HuH-7 (cell line): ENCODE measurements around the gene BLID.

Source experiments
- DNase-seq: peaks from one replicate; pipeline ENCODE4 v3.0.0; 2011; ENCODE audit warnings: low spot score

Gene BLID

GRCh38 chr11:122115524-122116379 is at the start of gene BLID:
Gene BLID (minus strand): TSS chr11:122116215. CDS start chr11:122115922, 293 bp downstream.
- DNase-seq = no peak

- DNase-seq = no peak
These were observed 47.2 kb upstream of the BLID start for GRCh38 chr11:122163053-122163819.

DNA sequence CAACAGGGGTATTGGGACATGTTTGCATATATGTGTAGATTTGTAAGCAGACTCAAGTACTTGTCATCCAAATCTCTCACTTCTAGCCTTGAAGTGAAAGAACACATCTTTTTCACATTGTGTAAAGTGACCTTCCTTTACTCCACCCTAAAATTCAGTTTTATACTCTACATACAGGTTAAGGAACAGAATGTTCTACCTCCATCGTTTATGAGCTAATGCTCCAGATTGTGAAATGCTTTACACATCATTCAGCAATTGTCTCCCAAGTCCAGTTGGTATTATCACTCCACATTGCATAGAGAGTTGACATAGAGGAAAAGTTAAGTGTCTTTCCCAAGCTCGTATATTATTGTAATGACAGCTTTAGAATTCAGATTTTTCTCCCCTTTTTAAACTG is 46.1 kb upstream of the BLID start:
- no peak for DNase-seq

GRCh38 chr11:122160841-122161590 is 45.0 kb upstream of the BLID start:
- no peak for DNase-seq

- DNase-seq = no peak
These were observed 43.8 kb upstream of the BLID start for GRCh38 chr11:122159861-122160260.

DNA sequence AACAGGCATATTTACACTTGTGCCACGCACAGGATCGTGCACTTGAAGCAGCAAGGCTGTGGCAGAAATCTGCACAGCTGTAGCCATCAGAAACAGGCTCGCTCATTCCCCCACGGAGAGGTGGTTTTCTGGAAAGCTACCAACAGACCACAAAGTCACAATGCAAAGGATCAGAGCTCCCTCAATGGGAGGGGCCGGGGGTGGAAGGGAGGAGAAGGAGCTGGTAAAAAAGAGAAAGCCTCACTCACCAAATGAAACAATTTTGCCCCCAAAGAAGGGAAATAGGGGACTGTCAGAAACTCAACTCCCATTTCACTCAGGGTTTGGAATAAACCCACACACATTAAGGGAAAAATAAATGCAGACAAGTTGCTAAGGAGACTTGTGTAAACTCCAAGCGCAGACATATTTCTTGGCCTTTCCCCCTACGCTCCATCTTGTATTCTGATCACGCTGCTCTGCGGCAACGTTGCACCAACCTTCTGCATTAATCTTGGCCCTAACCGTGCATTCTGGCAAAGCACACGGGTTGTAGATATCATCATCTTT is 43.2 kb upstream of the BLID start:
- no peak for DNase-seq

DNA sequence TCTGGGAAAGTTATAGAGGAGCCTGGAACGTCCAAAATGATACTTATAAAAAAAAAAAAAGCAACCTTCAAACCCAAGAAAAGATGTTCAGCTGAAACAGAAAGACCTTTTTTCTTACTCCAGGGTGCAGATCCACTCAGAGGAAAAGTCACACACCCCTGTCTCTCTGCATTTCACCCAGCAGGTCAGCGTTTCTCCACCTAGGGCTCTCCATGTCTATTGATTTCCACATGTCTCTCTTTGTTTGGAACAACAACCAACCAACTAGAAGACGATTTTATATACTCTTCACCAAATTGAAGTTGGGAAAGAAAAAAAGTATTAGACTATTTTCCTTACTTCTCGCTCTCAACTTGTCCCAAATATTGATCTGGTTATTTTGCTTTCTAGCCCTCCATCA is 42.2 kb upstream of the BLID start:
- DNase-seq = no peak

GRCh38 chr11:122157653-122158161 is 41.7 kb upstream of the BLID start:
- DNase-seq = no peak

DNA sequence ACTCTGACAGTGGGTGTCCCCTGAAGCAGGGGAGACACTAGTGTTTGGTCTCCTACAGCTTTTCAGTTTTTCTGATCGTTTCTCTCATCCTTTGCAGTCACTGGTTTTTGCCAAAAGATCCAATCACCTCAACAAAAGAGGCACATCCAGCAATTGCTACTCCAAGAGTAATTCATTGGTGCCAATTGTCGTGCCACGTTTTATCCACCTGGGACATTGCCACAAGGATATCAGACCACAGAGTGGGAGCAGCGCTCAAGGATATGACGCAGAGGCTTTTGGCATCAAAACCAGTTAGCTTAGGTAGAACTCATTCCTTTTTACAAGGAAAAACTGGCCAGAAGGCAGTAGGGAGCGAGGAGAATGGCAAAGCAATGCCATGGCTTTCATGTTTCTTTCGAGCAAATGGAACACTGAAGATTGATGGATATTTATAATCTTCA is 40.9 kb upstream of the BLID start:
- no peak for DNase-seq

GRCh38 chr11:122155765-122156527 is 39.9 kb upstream of the BLID start:
- no peak for DNase-seq

- DNase-seq = no peak
These were observed 39.0 kb upstream of the BLID start for GRCh38 chr11:122154994-122155393.

DNA sequence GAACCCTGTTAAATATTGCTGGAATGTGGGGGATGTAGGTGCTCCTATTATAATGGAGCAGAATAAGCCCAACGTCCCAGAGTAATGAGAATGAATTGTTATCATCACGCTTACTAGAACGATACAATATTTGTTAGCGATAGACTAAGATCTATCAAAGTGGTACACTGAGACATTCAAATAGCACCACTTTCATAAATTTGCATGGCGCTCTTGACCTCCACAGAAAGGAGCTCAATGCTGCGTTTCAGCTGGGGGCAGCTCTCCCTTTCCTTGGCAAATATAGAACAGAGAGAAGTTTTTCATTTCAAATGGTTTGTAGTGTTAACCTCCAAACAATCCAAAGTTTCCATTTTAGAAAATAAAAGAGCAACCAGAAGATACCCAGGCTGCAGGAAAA is 38.2 kb upstream of the BLID start:
- no peak for DNase-seq

DNA sequence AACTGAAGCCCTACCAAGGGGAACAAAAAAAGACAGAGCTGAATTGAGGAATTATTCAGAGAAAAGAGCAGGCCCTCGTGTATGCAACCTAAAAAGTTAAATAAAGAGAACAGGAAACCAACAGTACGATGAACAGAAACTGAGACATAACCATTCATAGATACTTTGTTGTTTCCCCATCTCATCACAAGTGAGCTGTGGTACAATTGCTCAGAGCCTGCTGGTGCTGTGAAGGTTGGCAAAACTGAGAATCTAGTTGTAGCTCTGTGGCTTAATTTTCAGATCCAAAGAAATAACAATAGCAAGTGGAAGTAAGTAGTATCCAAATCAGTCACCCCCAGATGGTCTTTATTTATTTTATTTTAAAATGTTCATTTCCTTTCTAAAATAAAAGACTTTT is 37.7 kb upstream of the BLID start:
- no peak for DNase-seq

DNA sequence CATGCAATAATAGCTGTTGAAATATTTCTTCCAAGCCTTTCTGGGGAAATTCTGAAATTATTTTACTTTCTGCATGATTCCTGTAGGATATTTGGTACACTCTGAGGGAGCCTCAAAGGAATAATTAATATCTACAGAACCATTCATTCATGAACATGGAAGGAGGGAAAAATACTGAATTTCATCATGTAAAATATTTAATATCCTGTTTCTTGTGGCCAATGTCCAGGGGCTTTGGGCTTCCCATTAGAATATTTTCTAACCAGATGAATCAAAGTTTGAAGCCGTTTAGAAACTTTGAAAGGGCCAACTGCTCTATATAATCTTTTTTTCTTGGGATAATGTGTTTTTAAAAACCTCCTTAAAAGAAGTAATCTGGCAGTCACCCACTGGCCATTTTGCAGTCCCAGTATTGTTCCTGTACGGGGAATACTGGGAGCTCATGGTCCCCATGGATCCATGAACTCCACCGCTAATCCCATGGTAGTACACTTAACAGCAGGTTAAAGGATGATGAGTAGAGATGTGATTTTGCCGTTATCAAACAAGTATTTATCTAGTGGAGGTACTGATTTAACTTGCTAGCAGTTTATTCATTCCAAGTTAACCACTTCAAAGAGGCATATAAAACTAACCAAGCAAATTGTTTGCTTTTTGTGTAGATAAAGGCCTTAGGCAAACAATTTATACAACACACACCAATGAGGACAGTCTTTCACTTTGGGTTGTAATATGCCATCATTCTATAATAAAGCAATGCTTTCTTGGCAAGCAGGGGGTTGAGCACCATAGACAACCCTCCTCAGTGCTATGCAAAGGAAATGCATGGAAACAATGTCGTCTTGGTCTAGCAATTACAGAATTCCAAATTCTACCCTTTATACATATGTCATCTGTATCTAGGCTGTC is 34.5 kb upstream of the BLID start:
- DNase-seq = peak; percentile 2

DNA sequence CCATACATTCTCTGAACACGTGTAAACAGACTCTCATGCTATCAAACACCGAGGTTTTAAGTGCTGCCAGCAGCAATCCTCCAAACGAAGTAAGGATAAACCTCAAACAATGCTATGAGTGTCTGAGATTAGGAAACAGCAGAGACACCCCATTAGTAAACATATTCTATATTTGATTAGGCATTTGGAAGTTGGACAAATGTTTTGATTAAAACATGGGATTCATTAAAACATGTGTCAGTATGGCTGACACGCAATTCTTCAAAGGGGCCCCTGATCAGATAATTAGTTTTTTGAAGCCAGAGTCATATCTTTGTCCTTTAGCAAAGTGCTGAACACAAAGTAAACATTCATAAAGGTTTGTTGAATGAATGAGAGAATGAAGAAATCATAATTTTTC is 33.2 kb upstream of the BLID start:
- DNase-seq = no peak

DNA sequence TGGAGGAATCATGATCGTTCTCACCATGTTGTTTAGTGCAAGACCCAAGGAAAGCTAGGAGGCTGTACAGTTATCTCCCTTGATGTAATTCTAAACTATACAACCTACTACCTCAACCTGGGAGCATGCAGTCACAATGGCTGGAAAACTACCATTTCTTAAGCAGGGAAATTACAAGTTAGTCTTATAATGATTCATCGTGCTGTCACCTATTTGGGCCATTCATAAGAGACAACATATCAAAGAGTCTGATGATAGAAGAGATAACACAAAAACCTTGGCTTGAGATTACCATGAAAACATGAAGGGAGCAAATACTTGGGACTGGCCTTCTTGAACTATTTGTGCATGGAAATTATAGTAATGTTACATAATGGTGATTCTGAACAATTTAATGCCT is 30.5 kb upstream of the BLID start:
- DNase-seq = no peak

DNA sequence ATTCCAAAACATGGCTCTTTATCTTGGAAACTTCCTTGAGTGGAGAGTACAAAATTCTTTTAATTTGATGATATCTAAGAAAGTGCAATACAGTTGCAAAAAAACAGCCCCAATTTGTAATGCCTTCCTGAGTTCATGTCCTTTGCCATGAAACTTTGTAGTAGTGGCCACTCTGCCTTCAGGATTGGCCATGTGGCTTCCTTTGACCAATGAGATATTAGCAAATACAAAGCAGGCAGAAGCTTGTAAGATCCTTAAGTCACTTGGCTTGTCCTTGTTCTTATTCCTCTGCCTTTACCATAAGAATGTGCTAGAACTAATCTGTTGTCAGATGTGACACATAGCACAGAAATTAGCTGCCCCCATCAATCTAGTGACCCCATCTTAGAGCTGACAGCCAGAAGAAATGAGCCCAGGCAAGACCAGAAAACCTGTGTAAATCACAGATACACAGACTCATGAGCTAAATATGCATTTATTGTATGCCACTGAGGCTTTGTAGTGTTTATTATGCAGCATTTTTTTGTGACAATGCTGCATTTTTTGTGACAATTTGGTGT is 29.8 kb upstream of the BLID start:
- DNase-seq = no peak

DNA sequence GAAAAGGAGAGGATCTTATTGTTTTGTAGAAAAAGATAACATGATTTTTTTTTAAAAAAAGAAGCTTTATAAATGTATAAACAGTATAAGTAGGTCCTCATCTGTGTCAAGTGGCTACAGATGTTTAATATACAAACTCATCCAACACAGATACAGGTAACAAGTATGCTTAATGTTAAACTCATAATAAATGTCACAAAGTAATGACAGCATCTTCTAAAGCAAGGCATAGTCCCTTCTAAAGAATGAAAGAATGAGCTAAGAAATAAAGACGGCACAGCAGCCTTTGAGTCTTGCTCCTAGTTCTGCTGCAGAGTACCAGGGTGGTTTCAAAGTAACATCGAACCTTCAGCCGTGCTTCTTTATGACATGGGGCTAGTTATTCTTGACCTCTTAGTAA is 28.7 kb upstream of the BLID start:
- no peak for DNase-seq

- DNase-seq = no peak
These were observed 25.7 kb upstream of the BLID start for GRCh38 chr11:122141725-122142124.

GRCh38 chr11:122140500-122140899 is 24.5 kb upstream of the BLID start:
- DNase-seq = no peak
